PC-9 (cell line): ENCODE data around the gene TNN. TPM values are rescaled to one million over a fixed set of nuclear protein-coding genes. Genes with fewer than 3 reads are reported as not detected.

Experiments
- BruUV-seq: library from RNA; stranded (reverse); fragments of 400-500 nt; replicated peaks from 2 replicates; lab custom pipeline; 2021; lab: Mats Ljungman, UMichigan
- CTCF ChIA-PET: fragments of 300-600 bp; sonication (Branson Sonifier 250); formaldehyde crosslinking; loops from one replicate; lab custom pipeline; 2022; ENCODE audit warnings: antibody characterized with exemption; lab: Charles Lee
- POLR2A ChIA-PET: fragments of 300-600 bp; sonication (Branson Sonifier 250); formaldehyde crosslinking; loops from one replicate; lab custom pipeline; 2022; ENCODE audit warnings: antibody characterized with exemption; ENCODE audit not compliant: unreplicated experiment; lab: Charles Lee
- DNase-seq, 2 experiments: peaks; one replicate each; pipeline versions ENCODE4 v3.0.0 to v3.0.0-alpha.2; 2015 to 2022; ENCODE audit warnings: mixed read lengths in 1 of 2
- H2AFZ ChIP-seq: fragments of 200-600 bp; sonication (generic); 2 replicates; pipeline ENCODE4 v1.8.1; 2017; ENCODE audit warnings: antibody characterized with exemption
- H3F3A ChIP-seq: fragments of 200-600 bp; sonication (generic); 2 replicates; pipeline ENCODE4 v1.8.1; 2017; ENCODE audit warnings: antibody characterized with exemption, mild to moderate bottlenecking, low read depth; ENCODE audit not compliant: insufficient read depth
- H3K27ac ChIP-seq: fragments of 200-600 bp; sonication (generic); 2 replicates; pipeline ENCODE4 v1.6.1; 2016; ENCODE audit warnings: mixed run types
- H3K27me3 ChIP-seq: fragments of 200-600 bp; sonication (generic); 2 replicates; pipeline ENCODE4 v1.6.1; 2016; ENCODE audit warnings: low read depth, mixed run types; ENCODE audit not compliant: insufficient read depth
- H3K36me3 ChIP-seq: fragments of 200-600 bp; sonication (generic); 2 replicates; pipeline ENCODE4 v1.6.1; 2016; ENCODE audit warnings: low read depth, mixed run types
- H3K4me1 ChIP-seq: fragments of 200-600 bp; sonication (generic); replicated peaks from 2 replicates; pipeline ENCODE4 v1.6.1; 2016; ENCODE audit warnings: mixed run types; ENCODE audit not compliant: insufficient read depth
- H3K4me2 ChIP-seq: fragments of 200-600 bp; sonication (generic); 2 replicates; pipeline ENCODE4 v1.6.1; 2017; ENCODE audit warnings: mixed run types
- H3K4me3 ChIP-seq: fragments of 200-600 bp; sonication (generic); 2 replicates; pipeline ENCODE4 v1.6.1; 2016; ENCODE audit warnings: mixed run types
- H3K79me2 ChIP-seq: fragments of 200-600 bp; sonication (generic); 2 replicates; pipeline ENCODE4 v1.6.1; 2017; ENCODE audit warnings: low read depth, mixed run types
- H3K9me2 ChIP-seq: fragments of 200-600 bp; sonication (generic); 2 replicates; pipeline ENCODE4 v1.8.1; 2017; ENCODE audit warnings: mild to moderate bottlenecking; ENCODE audit not compliant: insufficient read depth
- H3K9me3 ChIP-seq: fragments of 200-600 bp; sonication (generic); 2 replicates; pipeline ENCODE4 v1.8.1; 2016; ENCODE audit warnings: low read depth; ENCODE audit not compliant: insufficient read depth
- H4K20me1 ChIP-seq: fragments of 200-600 bp; sonication (generic); 2 replicates; pipeline ENCODE4 v1.8.1; 2017; ENCODE audit not compliant: insufficient read depth
- EZH2 ChIP-seq: fragments of 200-600 bp; sonication (generic); IDR thresholded peaks from 2 replicates; pipeline ENCODE4 v1.8.0; 2017; ENCODE audit warnings: antibody characterized with exemption, low read depth
- intact Hi-C: fragments of 100-400 bp; cut with micrococcal nuclease; formaldehyde crosslinking; loops from one replicate; pipeline ENCODE4 v1.10.0; 2022; ENCODE audit not compliant: unreplicated experiment
- total RNA-seq: library from RNA; stranded (reverse); gene quantifications from 2 replicates; pipeline ENCODE4 v1.2.3, GENCODE V29; 2021
- TF ChIP-seq, protein P1 (sequence below): fragments of 200-600 bp; sonication (generic); conservative IDR thresholded peaks from 2 replicates; pipeline ENCODE4 v1.6.1; 2017; ENCODE audit warnings: mixed run types, antibody characterized with exemption, mild to moderate bottlenecking, moderate library complexity

TNN gene
- total RNA-seq, 1 experiment from 2014 or later, result not detected

DNA sequence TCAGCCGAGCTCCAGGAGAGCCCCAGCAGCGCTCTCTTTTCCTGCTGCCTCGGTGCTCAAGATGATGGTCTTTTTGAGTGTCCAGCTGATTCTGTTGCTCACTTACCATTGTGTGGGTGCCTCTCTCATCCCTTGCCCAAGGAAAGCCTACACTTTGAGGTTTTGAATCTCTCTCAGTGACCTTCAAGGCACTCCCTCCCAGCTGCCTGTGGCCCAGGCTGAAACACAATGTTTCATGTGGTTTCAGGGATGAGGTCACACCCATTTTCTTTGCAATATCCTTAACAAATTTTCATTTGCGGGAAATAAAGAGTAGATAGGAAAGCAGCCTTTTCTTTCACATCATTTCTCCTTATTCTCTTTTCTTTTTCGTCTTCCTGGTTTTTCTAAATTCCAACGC, 31.8 kb upstream of the TNN start:
- BruUV-seq, result no TSS peak
- H3F3A ChIP-seq, result peaks cover 14% of the 10 kb centered on the region; the same call in 1 of the 2 replicates
- H3K4me3 ChIP-seq, result no peak overlapping the region
- H2AFZ ChIP-seq, result no peak overlapping the region
- no peak overlapping the region for H3K27ac ChIP-seq
- no peaks in the 10 kb centered on the region for H3K9me2 ChIP-seq
- H3K36me3 ChIP-seq, result no peaks in the 10 kb centered on the region
- H3K4me1 ChIP-seq, result peaks cover 31% of the 10 kb centered on the region
- POLR2A ChIA-PET, result no interaction called here
- CTCF ChIA-PET, result interaction anchor here (0.6 kb wide), 1 partner anchor 218 kb away, joined by 3 read pairs; no protein-coding TSS in a partner anchor
- no peak for DNase-seq
- intact Hi-C loops, result no loop called here
- H4K20me1 ChIP-seq, result no peaks in the 10 kb centered on the region
- no peaks in the 10 kb centered on the region for H3K9me3 ChIP-seq
- no peak for TF ChIP-seq EZH2
- TF ChIP-seq, protein P1, sequence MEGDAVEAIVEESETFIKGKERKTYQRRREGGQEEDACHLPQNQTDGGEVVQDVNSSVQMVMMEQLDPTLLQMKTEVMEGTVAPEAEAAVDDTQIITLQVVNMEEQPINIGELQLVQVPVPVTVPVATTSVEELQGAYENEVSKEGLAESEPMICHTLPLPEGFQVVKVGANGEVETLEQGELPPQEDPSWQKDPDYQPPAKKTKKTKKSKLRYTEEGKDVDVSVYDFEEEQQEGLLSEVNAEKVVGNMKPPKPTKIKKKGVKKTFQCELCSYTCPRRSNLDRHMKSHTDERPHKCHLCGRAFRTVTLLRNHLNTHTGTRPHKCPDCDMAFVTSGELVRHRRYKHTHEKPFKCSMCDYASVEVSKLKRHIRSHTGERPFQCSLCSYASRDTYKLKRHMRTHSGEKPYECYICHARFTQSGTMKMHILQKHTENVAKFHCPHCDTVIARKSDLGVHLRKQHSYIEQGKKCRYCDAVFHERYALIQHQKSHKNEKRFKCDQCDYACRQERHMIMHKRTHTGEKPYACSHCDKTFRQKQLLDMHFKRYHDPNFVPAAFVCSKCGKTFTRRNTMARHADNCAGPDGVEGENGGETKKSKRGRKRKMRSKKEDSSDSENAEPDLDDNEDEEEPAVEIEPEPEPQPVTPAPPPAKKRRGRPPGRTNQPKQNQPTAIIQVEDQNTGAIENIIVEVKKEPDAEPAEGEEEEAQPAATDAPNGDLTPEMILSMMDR, result no peak
- H3K4me2 ChIP-seq, result no peak overlapping the region
- no peaks in the 10 kb centered on the region for H3K79me2 ChIP-seq
- H3K27me3 ChIP-seq, result no peaks in the 10 kb centered on the region

DNA sequence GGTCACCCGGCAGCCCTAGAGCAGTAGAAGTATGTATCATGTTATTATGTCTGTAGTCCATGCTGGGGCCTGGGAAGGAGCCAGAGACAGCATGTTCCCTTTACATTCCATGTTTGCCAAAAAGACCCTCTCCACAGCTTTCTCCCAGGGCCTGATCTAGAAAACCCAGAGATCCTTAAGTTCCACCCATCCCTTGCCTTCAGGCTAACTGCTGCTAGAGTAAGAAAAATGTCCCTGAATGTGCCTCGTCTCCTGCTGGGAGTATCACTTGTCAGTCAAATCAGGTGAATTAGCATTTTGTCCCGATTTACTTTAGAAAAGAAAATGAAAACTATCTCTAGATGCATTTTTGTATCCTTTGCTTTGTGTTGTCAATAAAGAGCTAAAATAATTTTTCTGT, 31.2 kb upstream of the TNN start:
- ChIA-PET CTCF (no interaction called here), POLR2A (no interaction called here)
- Histone ChIP-seq H3K9me2 (no peaks in the 10 kb centered on the region), H3K79me2 (no peaks in the 10 kb centered on the region), H3K4me2 (no peak overlapping the region), H3K27me3 (no peaks in the 10 kb centered on the region), H3K9me3 (no peaks in the 10 kb centered on the region), H3F3A (peaks cover 14% of the 10 kb centered on the region; the same call in 1 of the 2 replicates), H3K4me1 (peaks cover 31% of the 10 kb centered on the region), H2AFZ (no peak overlapping the region), H3K36me3 (no peaks in the 10 kb centered on the region), H3K4me3 (no peak overlapping the region), H3K27ac (no peak overlapping the region), H4K20me1 (no peaks in the 10 kb centered on the region)
- no TSS peak for BruUV-seq
- DNase-seq, result no peak
- TF ChIP-seq, protein P1, result no peak
- no peak for TF ChIP-seq EZH2
- intact Hi-C loops, result no loop called here

DNA sequence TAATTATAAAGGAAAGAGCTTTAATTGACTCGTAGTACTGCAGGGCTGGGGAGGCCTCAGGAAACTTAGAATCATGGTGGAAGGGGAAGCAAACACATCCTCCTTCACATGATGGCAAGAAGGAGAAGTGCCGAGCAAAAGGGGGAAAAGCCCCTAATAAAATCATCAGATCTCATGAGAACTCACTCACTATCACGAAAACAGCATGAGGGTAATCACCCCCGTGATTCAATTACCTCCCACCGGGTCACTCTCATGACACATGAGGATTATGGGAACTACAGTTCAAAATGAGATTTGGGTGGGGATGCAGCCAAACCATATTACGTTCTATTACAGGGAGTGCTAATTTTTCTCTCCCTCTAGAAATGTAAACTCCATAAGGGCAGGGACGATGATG, 30.2 kb upstream of the TNN start:
- Histone ChIP-seq H3F3A (peaks cover 14% of the 10 kb centered on the region; the same call in 1 of the 2 replicates), H3K4me1 (peaks cover 31% of the 10 kb centered on the region), H3K27me3 (no peaks in the 10 kb centered on the region), H3K4me2 (no peak overlapping the region), H3K9me2 (no peaks in the 10 kb centered on the region), H3K36me3 (no peaks in the 10 kb centered on the region), H3K79me2 (no peaks in the 10 kb centered on the region), H3K4me3 (no peak overlapping the region), H4K20me1 (no peaks in the 10 kb centered on the region), H3K27ac (no peak overlapping the region), H3K9me3 (no peaks in the 10 kb centered on the region), H2AFZ (no peak overlapping the region)
- no TSS peak for BruUV-seq
- DNase-seq, result no peak
- ChIA-PET POLR2A (no interaction called here), CTCF (no interaction called here)
- TF ChIP-seq, protein P1, result no peak
- no peak for TF ChIP-seq EZH2
- intact Hi-C loops, result no loop called here
